NCI-H2107 (cell line): Measurements from ENCODE around the gene COL4A2.
A peak's percentile ranks its signal among the peaks of the same experiment; 100 is the strongest.

Experiments used
- DNase-seq: peaks from one replicate; lab custom pipeline; 2025; lab: John Stamatoyannopoulos, UW

COL4A2 gene

GRCh38 chr13:110402299-110403069 is 95.4 kb downstream of the COL4A2 start:
- no peak for DNase-seq

DNA sequence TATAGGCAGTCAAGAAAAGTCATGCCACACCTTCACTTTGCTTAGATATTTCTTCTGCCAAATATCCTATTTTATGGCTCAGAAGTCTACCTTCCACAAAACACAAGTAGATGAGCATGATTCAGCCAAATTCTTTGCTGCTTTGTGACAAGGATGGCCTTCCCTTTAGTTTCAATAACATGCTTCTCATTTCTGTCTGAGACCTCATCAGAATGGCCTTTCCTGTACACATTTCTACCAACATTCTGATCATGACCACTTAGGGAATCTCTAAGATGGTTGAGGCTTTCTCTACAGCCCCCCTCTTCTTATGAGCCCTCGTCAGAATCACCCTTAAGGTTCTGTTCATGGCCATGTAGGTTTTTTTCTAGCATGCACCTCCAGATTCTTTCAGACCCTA is 96.2 kb downstream of the COL4A2 start:
- no peak for DNase-seq

GRCh38 chr13:110403721-110404120 is 96.6 kb downstream of the COL4A2 start:
- no peak for DNase-seq

- DNase-seq = no peak
These were observed 97.2 kb downstream of the COL4A2 start for GRCh38 chr13:110404321-110404720.

DNA sequence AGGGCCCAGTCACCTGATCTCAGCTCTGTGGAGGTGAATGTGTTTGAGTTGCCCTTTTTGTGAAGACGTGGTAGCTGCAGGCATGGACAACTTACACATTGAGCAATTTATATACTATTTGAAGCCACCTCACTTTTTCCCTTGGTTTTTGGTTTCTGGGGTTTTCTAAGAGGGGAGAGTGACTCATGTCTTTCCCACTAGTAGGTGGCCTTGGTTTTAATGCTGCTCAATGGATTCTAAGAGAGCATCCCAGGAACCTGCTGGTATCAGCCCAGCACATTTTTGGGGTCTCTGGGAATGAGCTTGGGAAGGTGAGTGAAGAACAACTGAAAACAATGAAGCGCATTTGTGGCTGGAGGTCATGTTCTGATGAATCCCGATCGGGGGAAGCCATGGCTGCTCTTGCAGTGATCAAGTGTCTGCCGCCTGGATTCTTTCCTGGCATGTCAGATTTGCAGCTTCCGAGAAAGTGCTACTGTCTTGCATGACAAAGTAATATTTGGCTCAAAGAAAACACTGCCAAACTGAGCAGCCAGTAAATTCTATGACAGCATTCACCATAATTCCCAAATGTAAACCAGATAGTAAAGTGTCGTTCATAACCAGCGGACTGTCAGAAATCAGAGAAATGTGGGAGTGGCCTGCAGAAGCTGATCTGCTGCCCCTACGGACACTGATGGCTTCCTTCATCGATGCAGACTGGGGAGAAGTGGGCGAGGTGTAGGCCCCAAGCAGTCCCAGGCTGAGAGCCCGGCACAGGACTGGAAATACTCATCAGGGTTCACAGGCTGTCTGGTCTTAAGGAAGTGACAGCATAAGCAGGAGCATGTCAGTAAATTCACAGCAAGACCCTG is 98.7 kb downstream of the COL4A2 start:
- DNase-seq = no peak

DNA sequence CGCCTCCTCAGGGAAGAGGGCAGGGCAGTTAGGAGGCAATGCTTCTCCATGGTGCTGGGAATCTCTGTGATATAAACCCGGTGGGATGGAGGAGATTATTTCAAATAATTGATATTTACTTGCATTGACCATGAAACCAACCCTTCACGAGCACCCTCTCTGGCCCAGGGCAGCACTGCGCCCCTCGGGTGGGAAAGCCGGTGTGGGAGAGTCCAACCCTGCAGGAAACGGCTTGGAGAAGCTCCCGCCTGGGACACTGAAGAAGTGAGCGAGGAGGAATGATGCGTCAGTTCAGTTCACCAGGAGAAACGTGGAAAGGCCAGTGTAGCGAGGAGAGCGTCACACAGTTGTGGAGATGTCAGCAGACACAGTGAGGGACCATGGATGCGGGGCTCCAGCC is 99.9 kb downstream of the COL4A2 start:
- DNase-seq = no peak

DNA sequence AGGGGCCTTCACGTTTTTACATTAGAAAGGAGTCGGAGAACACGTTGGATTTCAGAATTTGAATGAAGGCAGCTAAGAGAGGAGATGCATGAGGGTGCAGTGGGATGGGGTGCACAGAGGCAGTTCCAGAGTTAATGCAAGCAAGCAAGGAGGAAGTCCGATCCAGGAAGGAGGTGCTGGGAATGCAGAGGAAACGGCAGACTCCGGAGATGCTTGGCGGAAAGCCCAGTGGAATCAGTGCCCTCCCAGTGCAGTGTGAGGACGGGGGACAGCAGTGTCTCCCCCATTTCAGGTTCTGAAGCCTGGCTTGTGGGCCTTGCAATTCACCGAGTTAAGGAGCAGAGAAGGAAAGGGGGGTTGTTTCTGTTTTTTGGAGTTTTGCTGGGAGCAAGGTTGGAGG is 100.4 kb downstream of the COL4A2 start:
- no peak for DNase-seq

DNA sequence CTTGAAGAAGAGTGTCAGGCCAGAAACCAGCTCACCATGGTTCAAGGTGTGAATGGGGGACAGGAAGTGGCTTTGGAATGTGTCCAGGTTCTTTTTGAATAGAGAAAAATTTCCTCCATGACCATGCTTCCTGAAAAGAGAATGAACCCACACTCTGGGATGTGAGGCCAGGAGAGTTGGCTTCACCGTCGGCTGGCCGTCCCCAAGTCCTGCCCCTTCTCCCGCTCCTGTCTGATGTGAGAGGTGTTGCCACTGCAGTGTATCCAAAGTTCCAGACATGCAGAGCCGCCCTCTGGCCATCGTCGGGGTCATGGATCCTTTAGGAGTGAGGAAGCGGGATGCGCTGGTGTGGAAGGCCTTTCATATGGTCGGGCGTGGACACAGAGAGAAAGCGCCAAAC is 101.2 kb downstream of the COL4A2 start:
- no peak for DNase-seq

DNA sequence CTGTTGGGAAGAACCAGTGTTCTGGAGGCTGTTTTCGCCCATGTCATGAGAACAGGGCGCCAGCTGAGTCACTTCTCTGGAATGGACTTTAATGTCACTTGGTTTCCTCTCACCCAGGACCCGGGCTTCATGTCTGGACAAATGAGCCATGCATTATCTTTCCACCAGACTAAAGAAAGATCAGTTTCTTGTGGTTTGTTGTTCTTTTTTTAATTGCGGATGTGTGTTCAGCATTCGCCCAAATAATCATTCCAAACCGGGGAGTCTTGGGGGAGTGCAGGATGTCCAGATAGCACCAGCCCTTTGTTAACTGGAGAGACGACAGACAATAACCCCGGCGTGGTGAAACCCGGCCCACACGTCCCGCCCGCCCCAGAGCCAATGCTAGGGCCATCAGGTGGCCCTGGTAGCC is 102.5 kb downstream of the COL4A2 start:
- no peak for DNase-seq

- no peak for DNase-seq
These were observed 102.9 kb downstream of the COL4A2 start for GRCh38 chr13:110410000-110410399.

DNA sequence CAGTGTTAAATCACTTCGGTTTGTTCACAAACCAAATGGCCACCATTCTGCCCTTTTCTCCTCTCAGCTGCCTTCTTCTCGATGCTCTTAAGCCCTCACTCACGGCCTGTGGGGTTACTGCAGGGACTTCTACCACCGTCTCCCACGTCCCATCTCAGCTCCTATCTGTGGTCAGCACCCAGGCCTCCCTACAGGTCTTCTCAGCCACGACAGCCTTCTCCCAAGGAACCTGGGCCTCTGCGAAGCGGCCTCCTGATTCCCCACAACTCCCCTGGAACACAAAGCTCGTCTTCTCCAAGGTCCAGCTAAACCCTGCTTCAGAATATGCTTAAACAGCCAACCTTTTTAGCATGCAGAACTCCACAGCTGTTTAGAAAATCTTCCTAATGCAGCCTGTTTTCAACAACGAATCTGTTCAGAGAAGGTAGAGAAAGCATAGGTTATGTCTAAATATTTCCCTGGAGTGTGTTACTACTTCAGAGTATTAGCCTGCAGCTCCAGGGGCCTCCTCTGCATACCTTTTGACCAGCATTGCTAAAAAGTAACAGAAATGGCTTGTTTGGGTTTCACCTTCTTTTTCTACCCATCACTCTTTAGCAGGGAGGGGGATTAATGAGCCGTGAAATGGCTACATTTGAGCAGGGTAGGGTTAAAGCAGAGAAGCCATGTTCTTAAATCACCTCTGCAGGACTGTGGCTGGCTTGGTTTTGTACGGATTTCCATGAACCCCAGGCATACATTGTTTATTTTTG is 104.0 kb downstream of the COL4A2 start:
- no peak for DNase-seq

DNA sequence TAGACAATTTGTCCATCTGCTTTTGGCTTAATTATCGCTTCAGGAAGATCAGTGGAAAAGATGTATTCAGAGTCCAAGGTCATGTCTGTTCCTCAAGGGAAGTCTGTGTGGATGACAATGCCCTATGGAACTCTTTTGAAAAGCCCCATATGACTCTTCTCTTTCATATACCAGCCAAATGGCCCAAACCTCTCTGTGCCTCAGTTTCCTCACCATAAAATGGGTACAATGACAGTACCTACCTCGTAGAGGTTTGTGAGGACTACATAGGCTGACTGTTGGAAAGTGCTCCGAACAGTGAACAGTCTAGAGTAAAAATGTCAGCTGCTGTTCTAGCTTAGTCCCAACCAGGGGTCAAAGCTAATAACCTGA is 104.6 kb downstream of the COL4A2 start:
- no peak for DNase-seq

DNA sequence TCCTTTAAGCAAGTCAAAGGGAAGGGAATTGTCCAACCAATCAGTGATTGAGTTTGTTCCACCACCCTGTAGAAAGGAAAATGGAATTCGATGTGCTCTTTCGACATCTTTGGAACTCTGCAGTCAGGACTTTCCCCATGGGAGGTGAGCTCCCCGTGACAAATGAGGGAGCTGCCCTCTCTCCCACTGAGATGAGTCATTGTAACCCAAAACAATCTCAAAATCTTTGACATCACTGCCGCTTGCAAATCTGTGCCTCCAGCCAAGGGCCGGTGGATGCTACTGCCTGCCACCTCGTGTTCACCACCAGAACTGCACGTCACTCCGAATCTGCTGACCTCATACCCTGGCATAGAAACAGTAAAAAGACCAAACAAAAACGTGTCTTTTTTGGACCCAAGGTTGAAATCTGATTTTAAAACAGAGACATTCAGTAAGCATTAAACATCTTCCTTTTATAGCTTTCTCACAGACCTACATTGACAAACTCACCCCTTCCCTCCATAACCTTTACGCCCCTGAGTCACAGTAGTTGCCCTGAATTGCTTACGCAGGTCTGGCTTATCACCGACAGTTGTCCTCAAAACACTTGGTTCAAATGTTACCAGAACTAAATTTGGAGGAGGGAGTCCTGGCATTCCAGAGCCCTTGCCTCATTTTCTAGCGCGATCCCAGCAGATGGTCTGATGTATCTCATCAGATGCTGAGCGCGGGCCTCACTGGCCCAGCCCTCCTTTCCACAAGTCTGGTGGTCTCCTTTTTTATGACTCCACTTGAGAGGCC is 105.2 kb downstream of the COL4A2 start:
- DNase-seq = peak; percentile 11

GRCh38 chr13:110413016-110413675 is 106.1 kb downstream of the COL4A2 start:
- no peak for DNase-seq

DNA sequence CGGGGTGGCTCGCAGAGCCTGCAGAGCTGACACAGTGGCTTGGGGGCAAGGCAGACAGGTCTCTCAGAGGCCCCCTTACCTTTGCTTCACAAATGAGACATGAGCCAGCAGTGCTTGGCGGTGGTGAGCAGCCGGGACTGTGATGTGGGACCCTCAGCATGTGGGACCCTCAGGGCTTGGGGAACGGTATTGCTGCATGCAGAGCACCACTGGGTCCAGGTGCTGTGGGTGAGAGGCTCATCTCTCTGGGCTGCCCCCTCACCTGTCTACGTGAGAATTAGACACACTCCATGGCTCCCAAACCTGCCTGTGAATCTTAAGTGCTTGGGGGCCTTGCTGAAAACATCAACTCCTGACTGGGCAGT is 106.6 kb downstream of the COL4A2 start:
- DNase-seq = no peak

DNA sequence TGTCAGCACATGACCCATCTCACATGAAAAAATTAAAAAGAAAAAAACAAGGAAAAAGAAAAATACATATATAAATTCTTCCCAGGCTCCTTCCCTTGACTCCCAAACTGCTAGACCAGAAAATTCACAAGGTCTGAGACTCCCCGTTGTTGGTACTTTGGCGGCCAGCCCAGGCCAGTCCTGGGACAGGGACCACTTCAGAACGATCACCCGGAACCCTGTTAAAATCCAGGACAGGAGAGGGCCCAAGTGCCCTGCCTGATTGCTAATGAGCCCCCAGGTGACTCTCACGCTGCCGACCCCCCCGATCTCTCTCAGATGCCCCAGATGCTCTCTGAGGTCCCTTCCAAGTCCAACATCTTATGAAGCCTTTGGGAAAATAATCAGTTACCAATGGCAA is 107.2 kb downstream of the COL4A2 start:
- DNase-seq = no peak

- DNase-seq = no peak
These were observed 107.8 kb downstream of the COL4A2 start for GRCh38 chr13:110414931-110415330.

DNA sequence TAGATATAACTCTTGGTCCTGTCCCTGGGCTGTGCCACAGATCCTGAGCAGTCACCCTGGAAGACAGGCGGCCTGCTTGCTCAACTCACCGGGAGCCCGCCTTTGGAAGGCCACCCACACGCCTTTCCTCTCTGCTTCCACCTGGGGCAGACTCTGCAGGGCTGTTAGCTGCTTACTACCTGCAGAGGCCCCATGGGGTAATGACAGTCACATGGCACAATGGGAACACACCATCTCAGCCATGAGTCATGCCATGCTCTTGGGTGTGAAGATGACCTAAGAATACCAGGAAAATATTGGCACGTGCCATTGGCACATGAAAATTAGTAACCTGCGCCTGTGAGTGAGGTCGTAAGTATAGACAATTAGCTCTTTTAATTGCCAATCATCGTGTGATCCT is 108.6 kb downstream of the COL4A2 start:
- DNase-seq = no peak

DNA sequence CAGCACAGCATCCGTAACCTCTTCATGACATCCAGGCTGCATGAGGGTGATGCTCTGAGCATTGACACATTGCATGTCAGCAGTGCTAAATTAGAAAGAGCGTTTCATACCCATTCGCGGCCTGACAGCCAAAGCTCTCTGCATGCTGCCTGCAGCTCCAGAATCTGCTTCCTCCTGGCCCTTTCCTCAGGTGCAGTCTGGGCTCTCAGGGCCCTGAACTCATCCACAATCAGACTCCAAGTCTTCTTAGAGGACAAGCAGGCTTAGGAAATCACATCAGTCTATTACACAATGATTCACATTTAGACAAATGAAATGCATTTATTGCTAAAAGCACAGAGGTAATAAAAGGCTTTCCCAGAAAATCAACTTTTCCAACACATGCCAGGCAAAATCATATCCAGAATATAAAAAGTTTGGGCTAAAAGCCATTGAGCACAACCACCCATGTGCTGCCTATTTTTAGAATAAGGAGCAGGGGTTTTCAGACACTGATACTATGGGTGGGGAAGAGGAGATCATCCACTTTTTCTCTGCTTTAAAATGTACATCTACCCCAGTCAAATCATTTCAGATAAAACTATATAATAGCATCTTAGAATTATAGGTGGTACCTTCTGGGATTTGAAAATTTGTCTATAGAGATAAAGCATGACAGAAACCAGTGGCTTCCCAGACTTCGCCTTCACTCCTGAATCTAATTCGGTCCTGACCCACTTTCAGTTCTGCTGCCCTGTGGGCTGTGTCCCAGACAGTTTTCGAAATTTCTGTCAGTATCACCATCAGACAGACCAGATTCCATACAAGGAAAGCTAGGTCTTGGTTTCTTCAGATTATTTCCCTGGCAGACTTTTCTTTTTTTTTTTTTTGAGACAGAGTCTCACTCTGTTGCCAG is 109.3 kb downstream of the COL4A2 start:
- no peak for DNase-seq

DNA sequence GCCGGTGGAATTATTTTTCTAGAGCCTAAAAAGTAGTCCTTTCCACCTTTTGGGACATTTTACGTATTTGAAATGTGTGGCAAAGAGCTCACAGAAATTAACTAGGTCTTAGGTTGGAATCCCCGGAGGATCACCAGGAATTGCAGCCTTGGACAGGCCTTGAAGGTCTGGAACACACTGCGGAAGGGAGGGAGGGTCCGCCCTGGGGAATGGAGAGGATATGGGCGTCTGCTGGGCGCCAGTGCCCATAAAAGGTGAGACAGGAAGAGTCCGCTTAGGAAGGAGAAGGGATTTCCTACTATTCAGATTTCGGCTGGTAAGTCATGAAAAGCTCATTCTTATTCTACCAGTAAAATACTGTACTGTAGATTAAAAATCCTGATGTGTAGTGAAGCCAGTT is 111.9 kb downstream of the COL4A2 start:
- DNase-seq = no peak
